ENCODE data around the gene PYGB.

PYGB gene

GRCh38 chr20:25216199-25216945 lies 31.5 kb upstream of the PYGB start:
- no peak for DNase-seq (ENCODE audit: low spot score)

DNA sequence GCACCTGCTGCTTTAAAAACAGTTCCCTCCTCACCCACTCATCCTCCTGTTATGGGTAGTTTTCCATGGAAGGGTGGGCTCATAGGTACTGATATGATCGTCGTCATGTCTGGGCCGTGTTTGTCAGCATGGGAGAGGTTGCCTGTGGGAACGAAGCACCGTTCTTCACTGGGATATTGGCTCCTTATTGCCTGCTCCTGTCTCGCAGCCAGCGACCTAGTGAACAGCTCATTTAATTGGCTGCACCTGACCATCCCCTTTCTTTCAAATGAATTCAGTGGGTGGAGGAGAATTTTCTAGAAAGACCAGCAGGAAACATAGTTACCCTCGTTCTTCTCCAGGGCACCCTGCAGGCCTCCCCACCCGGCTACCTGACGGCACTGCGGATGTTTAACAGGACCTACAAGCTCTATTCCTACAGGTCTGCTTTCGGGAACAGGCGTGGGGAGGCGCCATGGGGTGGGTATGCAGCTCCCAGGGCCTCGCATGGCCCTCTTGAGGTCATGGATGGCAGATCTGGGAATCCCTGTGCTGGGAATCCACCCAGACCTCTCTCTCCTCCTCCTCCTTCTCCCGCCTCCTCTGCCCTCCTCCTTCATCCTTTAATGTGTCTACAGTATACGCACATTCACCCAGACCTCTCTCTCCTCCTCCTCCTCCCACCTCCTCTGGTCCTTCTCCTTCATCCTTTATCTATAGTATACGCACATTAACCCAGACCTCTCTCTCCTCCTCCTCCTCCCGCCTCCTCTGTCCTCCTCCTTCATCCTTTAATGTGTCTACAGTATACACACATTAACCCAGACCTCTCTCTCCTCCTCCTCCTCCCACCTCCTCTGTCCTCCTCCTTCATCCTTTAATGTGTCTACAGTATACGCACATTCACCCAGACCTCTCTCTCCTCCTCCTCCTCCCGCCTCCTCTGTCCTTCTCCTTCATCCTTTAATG lies 30.4 kb upstream of the PYGB start:
- no peak for DNase-seq (ENCODE audit: low spot score)

GRCh38 chr20:25218109-25218486 lies 29.8 kb upstream of the PYGB start:
- DNase-seq (ENCODE audit: low spot score) = no peak

DNA sequence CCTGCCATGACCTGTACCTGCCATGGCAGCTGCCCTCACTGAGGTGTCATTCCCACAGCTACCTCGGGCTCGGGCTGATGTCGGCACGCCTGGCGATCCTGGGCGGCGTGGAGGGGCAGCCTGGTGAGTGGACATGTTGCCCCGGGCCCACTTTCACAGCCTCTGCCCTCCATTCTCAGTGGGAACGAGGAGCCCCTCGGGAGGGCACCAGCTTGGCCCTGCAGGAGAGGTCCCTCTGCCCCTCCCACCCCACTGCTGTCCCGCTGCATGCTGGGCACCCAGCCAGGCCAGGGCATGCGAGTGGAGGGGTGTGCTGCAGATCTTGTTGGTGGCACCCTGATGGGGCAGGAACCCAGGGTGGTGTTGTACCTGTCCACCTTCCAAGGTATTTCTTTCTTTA lies 29.4 kb upstream of the PYGB start:
- no peak for DNase-seq (ENCODE audit: low spot score)

- DNase-seq (ENCODE audit: low spot score) = no peak
Observed at GRCh38 chr20:25219365-25219764, 28.5 kb upstream of the PYGB start.

- no peak for DNase-seq (ENCODE audit: low spot score)
Observed at GRCh38 chr20:25220021-25220730, 27.7 kb upstream of the PYGB start.

DNA sequence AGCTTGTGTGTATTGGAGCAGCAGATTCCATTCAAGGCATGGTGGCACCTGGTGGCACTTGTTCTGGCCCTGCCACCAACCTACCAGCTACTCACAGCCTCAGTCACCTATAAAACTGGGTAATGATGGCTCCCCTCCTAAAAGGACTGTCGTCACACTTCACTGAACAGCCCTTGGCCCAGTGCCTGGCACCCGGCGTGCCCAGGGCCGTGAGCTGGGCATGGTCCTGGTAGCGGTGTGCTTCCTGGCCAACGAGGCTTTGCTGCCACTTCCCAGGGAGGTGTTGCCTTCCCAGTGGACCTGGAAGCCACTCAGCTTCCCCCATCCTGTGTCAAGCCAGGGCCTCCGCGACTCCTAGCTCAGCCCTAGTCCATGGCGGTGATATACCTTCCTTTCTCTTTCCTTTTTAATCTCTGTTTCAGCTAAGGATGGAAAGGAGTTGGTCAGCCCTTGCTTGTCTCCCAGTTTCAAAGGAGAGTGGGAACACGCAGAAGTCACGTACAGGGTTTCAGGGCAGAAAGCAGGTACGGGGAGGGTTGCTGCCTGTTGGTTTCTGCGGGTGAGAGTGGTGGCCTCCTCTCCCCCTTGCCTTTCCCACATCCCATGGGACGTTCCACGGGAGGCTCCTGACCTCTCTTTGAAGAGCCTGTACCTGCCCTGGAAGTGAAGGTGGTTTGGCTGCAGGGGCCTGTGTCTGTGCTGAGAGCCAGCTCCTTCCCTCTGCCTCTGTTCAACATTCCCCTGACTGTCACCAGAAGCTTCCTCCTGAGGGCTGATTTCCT lies 26.9 kb upstream of the PYGB start:
- no peak for DNase-seq (ENCODE audit: low spot score)

GRCh38 chr20:25221592-25222460 lies 26.1 kb upstream of the PYGB start:
- DNase-seq (ENCODE audit: low spot score) = no peak

- no peak for DNase-seq (ENCODE audit: low spot score)
Observed at GRCh38 chr20:25222461-25223178, 25.3 kb upstream of the PYGB start.

- DNase-seq (ENCODE audit: low spot score) = peak; percentile 60
Observed at GRCh38 chr20:25223179-25223661, 24.7 kb upstream of the PYGB start.

- DNase-seq (ENCODE audit: low spot score) = no peak
Observed at GRCh38 chr20:25223765-25224720, 23.8 kb upstream of the PYGB start.

DNA sequence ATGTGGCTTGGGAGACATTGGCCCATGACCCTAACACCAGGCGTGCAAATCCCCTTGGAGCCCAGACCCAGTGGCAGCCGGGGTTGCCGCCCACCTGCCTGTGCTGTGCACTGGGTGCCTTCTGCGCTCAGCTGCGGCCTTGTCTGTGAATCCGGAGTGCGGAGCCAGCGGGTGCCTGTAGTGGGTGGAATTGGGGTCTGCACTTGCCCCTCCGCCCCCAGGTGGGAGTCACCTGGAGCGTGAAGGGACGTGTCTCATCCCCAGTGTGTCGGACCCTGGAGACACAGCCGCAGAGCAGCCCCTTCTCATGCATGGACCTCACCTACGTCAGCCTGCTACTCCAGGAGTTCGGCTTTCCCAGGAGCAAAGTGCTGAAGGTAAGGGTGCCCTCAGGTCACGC lies 22.9 kb upstream of the PYGB start:
- no peak for DNase-seq (ENCODE audit: low spot score)

DNA sequence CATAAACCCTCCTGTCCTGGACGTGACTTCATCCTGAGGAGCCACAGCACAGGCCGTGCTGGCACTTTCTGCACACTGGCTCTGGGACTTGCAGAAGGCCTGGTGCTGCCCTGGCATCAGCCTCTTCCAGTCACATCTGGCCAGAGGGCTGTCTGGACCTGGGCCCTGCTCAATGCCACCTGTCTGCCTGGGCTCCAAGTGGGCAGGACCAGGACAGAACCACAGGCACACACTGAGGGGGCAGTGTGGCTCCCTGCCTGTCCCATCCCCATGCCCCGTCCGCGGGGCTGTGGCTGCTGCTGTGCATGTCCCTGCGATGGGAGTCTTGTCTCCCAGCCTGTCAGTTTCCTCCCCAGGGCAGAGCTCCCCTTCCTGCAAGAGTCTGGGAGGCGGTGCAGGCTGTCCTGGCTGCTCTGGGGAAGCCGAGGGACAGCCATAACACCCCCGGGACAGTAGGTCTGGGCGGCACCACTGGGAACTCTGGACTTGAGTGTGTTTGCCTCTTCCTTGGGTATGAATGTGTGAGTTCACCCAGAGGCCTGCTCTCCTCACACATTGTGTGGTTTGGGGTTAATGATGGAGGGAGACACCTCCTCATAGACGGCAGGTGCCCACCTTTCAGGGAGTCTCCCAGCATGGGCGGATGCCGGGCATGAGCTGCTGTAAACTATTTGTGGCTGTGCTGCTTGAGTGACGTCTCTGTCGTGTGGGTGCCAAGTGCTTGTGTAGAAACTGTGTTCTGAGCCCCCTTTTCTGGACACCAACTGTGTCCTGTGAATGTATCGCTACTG lies 22.0 kb upstream of the PYGB start:
- no peak for DNase-seq (ENCODE audit: low spot score)

DNA sequence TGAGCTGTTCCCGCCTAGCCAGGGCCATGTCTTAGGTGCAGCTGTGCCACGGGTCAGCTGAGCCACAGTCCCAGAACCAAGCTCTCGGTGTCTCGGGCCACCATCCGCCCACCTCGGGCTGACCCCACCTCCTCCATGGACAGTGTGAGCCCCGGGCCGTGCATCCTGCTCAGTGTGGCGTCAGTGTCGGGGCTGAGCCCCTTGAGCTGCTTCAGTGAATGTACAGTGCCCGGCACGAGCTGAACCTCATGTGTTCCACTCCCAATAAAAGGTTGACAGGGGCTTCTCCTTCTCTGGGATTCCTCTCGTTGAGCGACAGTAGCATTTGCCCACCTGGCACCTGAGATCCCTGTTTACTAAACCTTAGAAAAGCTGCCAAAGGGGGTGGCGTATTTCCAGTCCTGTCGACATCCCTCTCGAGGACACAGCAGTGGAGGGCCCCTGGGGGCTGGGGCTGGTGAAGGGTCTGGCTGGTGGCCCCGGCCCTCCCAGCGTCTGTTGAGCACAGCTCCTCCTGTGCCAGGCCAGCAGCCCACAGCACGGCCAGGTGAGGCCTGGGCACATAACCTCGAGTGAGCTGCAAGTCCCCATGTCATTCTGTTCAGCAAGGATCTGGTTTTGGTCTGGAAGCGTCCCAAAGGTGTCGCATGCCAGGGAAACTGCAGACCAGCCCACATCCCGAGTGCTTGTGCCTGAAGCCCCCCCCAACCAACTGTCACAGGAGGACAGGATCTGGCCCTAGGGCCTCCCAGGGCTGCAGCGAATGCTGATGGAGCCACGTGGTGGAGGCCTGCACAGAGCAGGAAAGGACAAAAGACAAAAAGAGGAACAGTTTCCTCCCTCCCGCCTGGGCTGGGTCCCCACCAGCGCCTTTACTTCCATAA lies 21.2 kb upstream of the PYGB start:
- DNase-seq (ENCODE audit: low spot score) = no peak

DNA sequence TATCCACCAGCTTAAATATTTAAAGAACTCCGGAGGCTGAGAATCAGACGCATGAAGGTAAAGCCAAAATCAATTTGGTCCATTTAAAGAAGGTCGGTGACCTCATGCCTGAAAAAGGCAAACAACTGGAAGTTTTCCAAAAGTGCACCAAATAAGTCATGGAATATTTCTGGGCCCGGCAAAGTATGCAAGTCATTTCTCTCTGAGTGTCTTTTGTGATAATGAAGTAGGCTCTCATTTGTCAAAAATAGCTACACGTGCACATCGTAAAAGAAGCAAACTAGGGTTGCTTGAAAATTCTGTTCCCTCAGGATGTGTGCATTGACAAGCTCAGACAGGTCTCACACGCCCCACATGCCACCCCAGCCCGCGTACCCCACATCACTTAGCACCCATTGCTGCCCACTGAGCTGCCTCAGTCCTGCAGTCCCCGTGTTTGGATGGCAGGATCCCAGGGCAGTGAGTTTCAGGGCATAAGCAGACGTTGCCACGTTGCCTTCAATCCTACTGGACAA lies 20.5 kb upstream of the PYGB start:
- DNase-seq (ENCODE audit: low spot score) = no peak

DNA sequence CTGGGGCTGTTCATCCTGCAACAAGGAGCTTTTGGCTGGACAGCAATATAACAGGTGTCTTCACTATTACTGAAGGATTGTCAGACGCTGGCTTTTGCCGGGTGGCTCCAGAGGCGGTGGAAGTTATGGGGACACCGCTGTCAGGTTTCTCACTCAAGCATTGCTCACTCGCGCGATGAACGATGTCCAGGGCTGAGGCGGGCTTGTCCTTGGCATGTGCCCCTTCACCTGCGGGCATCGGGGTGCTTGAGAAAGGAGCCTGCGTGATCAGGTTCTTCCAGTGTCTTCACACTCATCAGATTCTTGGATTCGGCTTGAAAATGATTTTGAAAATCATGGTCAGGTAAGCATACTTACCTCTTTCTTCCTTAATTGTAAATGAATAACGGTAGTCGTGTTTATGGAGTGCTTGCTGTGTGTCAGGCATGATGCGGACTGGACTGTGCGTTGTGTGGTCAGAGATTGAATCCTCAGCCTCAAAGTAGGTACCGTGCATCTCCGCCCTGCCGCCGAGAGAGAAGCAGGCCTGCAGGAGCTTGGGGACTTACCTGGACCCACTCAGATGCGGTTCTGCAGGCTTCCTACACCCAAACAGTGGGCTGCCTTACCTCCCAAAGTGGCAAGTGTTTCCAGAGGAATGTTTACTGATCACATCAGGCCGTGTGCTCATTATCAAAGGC lies 18.3 kb upstream of the PYGB start:
- DNase-seq (ENCODE audit: low spot score) = no peak

Data from ecto neural progenitor cell (in vitro differentiated cells).